Measurements from ENCODE around the gene PPM1B. TPM values are rescaled to one million over a fixed set of nuclear protein-coding genes. Genes with fewer than 3 reads are reported as not detected.

The PPM1B gene
- total and polyA plus RNA-seq, 7 experiments from 2014 or later, result 46.0 to 89.5 (median 74.7) TPM

DNA sequence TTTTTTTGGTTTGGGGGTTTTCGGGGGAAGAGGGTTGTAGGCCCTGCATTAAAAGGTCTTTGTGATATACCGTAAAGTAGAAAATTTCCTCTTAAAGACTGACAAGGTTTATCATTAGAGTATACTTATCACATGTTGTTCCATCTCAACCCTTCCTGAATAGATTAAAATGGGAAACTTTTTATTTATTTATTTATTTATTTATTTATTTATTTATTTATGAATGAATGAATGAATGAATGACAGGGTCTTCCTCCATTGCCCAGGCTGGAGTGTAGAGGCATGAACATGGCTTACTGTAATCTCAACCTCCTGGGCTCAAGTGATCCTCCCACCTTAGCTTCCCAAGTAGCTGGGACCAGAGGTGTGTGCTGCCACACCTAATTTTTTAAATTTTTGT lies 58.1 kb downstream of the PPM1B start:
- H3K36me3 ChIP-seq (ENCODE audit: control insufficient read depth in 2 of 3, insufficient read depth in 3 of 3, low read length in 3 of 3), result peaks cover 0 to 8% (median 3%) of the 10 kb centered on the region in 3 experiments
- no peaks in the 10 kb centered on the region for H3K9me3 ChIP-seq (ENCODE audit: control insufficient read depth in 2 of 3, low read length in 3 of 3)
- H3K4me3 Mint-ChIP-seq, result no peak overlapping the region
- no peak overlapping the region for H3K27ac ChIP-seq (ENCODE audit: low read depth, low read length)
- H3K4me3 ChIP-seq (ENCODE audit: low read length), result no peak overlapping the region
- no peak for DNase-seq
- no peaks in the 10 kb centered on the region for H3K27me3 ChIP-seq (ENCODE audit: control insufficient read depth in 2 of 2, insufficient read depth in 2 of 2, low read length in 2 of 2)
- peaks cover 0 to 25% (median 9%) of the 10 kb centered on the region in 5 donors for H3K36me3 Mint-ChIP-seq
- H3K4me1 ChIP-seq (ENCODE audit: control insufficient read depth in 2 of 2, insufficient read depth in 2 of 2, low read length in 2 of 2), result no peaks in the 10 kb centered on the region
- H3K9me3 Mint-ChIP-seq, result no peaks in the 10 kb centered on the region
- no peaks in the 10 kb centered on the region for H3K27me3 Mint-ChIP-seq
- no peak overlapping the region for H3K27ac Mint-ChIP-seq
- intact Hi-C loops (cut with micrococcal nuclease), result no loop called here
- no peak for ATAC-seq
- H3K4me1 Mint-ChIP-seq, result peaks cover 0 to 28% (median 14%) of the 10 kb centered on the region in 7 donors
- POLR2A ChIA-PET, result interaction anchor here (0.7 kb wide), 1 partner anchor 43 kb away, joined by 5 read pairs; no protein-coding TSS in a partner anchor
- CTCF ChIA-PET, result no interaction called here

DNA sequence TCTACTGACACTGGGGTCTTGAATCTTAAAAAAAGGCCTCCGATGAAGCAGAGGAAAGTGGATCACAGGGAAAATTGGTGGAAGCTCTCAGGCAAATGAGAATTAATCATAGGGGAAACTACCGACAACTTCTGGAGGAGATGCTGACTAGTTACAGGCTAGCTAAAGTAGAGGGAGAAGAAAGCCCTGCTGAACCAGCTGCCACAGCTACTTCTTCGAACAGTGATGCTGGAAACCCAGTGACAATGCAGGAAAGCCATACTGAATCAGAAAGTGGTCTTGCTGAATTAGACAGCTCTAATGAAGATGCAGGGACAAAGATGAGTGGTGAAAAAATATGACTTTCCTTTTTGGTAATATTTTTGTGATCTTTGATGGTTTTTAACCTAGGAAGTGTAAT lies 61.7 kb downstream of the PPM1B start:
- intact Hi-C loops (cut with micrococcal nuclease), result no loop called here
- no peak for DNase-seq
- ATAC-seq, result no peak
- Mint-ChIP-seq H3K9me3 (no peaks in the 10 kb centered on the region), H3K4me3 (no peak overlapping the region), H3K27me3 (no peaks in the 10 kb centered on the region), H3K36me3 (peaks cover 0 to 19% (median 4%) of the 10 kb centered on the region in 5 donors), H3K27ac (peak overlapping the region in 7 of 9 donors; percentile 14 to 84 (median 69)), H3K4me1 (peaks cover 0 to 29% (median 18%) of the 10 kb centered on the region in 7 donors)
- Histone ChIP-seq H3K4me1 (ENCODE audit: control insufficient read depth in 2 of 2, insufficient read depth in 2 of 2, low read length in 2 of 2) (no peaks in the 10 kb centered on the region), H3K36me3 (ENCODE audit: control insufficient read depth in 2 of 3, insufficient read depth in 3 of 3, low read length in 3 of 3) (peaks cover 0 to 6% (median 5%) of the 10 kb centered on the region in 3 experiments), H3K4me3 (ENCODE audit: low read length) (no peak overlapping the region), H3K27me3 (ENCODE audit: control insufficient read depth in 2 of 2, insufficient read depth in 2 of 2, low read length in 2 of 2) (no peaks in the 10 kb centered on the region), H3K9me3 (ENCODE audit: control insufficient read depth in 2 of 3, low read length in 3 of 3) (no peaks in the 10 kb centered on the region), H3K27ac (ENCODE audit: low read depth, low read length) (no peak overlapping the region)
- ChIA-PET POLR2A (interaction anchor here (1.0 kb wide), 1 partner anchor 10 kb away, joined by 3 read pairs; no protein-coding TSS in a partner anchor), CTCF (no interaction called here)

DNA sequence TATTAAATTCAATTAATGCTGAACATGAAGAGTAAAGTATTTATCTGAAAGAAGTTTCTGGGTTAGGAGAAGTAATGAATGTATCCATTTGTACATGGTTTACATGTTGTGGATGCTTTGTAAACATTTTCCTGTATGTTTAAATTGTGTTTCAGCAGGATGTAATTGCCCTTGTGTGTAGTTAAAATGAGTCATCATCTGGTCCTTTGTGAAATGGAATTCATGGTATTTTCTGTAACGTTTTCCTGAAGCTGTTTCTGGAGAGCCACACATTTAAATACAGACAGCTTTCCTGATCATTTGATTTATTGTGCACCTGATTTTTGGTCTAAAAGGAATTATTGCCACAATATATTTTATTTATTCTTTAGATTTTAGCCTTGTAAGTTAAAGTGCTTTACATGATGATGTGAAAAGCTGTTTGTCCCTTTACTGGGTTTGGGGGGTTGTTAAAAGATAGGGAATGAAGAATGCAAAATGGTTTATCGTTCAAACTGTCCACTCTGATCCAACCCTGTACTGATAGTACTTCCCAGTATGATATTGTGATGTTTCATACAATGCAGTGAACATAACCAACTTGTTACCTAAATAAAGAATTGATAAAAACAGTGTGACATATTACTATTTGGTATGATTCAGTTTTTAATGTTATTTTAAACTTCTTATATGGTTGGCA lies 64.9 kb downstream of the PPM1B start:
- intact Hi-C loops (cut with micrococcal nuclease), result no loop called here
- CTCF ChIA-PET, result interaction anchor here (1.1 kb wide), 1 partner anchor 10 kb away, joined by 4 read pairs; no protein-coding TSS in a partner anchor
- POLR2A ChIA-PET, result no interaction called here
- Histone ChIP-seq H3K36me3 (ENCODE audit: control insufficient read depth in 2 of 3, insufficient read depth in 3 of 3, low read length in 3 of 3) (peaks cover 0 to 6% (median 5%) of the 10 kb centered on the region in 3 experiments), H3K27ac (ENCODE audit: low read depth, low read length) (no peak overlapping the region), H3K4me1 (ENCODE audit: control insufficient read depth in 2 of 2, insufficient read depth in 2 of 2, low read length in 2 of 2) (peaks cover 16 to 17% of the 10 kb centered on the region in 2 donors), H3K9me3 (ENCODE audit: control insufficient read depth in 2 of 3, low read length in 3 of 3) (no peaks in the 10 kb centered on the region), H3K27me3 (ENCODE audit: control insufficient read depth in 2 of 2, insufficient read depth in 2 of 2, low read length in 2 of 2) (no peaks in the 10 kb centered on the region), H3K4me3 (ENCODE audit: low read length) (no peak overlapping the region)
- Mint-ChIP-seq H3K9me3 (no peaks in the 10 kb centered on the region), H3K4me1 (peaks cover 6 to 46% (median 36%) of the 10 kb centered on the region in 7 donors), H3K27ac (peak overlapping the region in 4 of 9 donors; percentile 25 to 71 (median 48)), H3K27me3 (no peaks in the 10 kb centered on the region), H3K4me3 (no peak overlapping the region), H3K36me3 (peaks cover 0 to 11% (median 3%) of the 10 kb centered on the region in 5 donors)
- ATAC-seq (no peak), DNase-seq (no peak)

DNA sequence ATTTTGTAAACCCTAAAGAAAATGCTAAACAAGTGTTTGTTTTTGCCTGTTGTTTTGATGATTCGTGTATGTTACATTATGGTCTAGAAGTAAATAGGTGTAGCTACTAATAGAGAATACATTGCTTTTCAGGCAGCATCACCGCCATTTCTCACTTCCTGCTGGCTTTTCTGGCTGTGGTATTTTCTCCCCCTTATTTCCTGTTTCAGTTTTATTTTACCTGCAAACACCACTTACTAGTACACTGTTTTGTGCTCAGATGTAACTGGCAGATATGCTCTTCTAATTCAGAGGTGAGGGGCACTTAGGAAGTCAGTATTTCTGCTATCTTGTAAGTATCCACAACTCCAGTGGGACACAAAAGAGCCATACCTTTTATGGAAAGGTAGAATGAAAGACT lies 68.5 kb downstream of the PPM1B start:
- Mint-ChIP-seq H3K27me3 (no peaks in the 10 kb centered on the region), H3K36me3 (peaks cover 0 to 7% (median 1%) of the 10 kb centered on the region in 5 donors), H3K9me3 (no peaks in the 10 kb centered on the region), H3K27ac (peak overlapping the region; percentile 60 to 93 (median 83)), H3K4me3 (peak overlapping the region; percentile 44 to 85 (median 74)), H3K4me1 (peaks cover 9 to 51% (median 29%) of the 10 kb centered on the region in 7 donors)
- H3K4me1 ChIP-seq (ENCODE audit: control insufficient read depth in 2 of 2, insufficient read depth in 2 of 2, low read length in 2 of 2), result peaks cover 16 to 17% of the 10 kb centered on the region in 2 donors
- intact Hi-C loops (cut with micrococcal nuclease), result loop anchor here (1.0 to 5.0 kb wide), 6 partner anchors 60 to 240 kb away; partner anchors contain the start of genes CAMKMT (in 2 of the 2), PPM1B (in 2 of the 2), PREPL (in 2 of the 2) and LRPPRC (in 1 of the 2)
- peak in 7 of 9 donors; percentile 33 to 67 (median 64) for DNase-seq
- H3K27me3 ChIP-seq (ENCODE audit: control insufficient read depth in 2 of 2, insufficient read depth in 2 of 2, low read length in 2 of 2), result no peaks in the 10 kb centered on the region
- H3K4me3 ChIP-seq (ENCODE audit: low read length), result peak overlapping the region; percentile 34
- H3K27ac ChIP-seq (ENCODE audit: low read depth, low read length), result peak overlapping the region; percentile 69
- POLR2A ChIA-PET, result interaction anchor here (0.7 to 2.4 kb wide), 3 partner anchors 117 to 124 kb away, joined by 3 to 8 read pairs (median 5); partner anchors contain the start of genes CAMKMT and PREPL
- CTCF ChIA-PET, result interaction anchor here (0.6 to 1.0 kb wide), 4 partner anchors 9 to 391 kb away, joined by 3 to 5 read pairs (median 3); no protein-coding TSS in a partner anchor
- ATAC-seq, result peak; percentile 87
- H3K36me3 ChIP-seq (ENCODE audit: control insufficient read depth in 2 of 3, insufficient read depth in 3 of 3, low read length in 3 of 3), result peaks cover 0 to 3% (median 3%) of the 10 kb centered on the region in 3 experiments
- H3K9me3 ChIP-seq (ENCODE audit: control insufficient read depth in 2 of 3, low read length in 3 of 3), result no peaks in the 10 kb centered on the region

DNA sequence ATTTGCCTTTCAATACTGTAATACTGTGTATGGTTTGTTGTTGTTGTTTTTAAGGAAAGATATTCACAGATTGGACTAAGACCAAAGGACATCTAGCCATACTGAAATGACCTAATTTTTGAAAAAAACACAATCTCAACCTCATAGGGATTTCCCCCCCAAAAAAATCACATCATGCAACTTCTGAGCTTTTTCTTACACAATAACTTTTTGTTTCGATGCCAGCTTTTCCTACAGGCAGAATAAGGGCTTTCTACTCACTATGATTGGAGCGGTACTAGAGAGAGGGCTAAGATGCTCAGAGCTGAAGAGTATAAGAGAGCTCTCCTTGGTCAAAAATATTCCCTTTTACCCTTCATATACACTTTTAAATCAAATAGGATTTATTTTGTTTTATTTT lies 74.2 kb downstream of the PPM1B start:
- no peaks in the 10 kb centered on the region for H3K9me3 Mint-ChIP-seq
- intact Hi-C loops (cut with micrococcal nuclease), result no loop called here
- H3K27me3 ChIP-seq (ENCODE audit: control insufficient read depth in 2 of 2, insufficient read depth in 2 of 2, low read length in 2 of 2), result no peaks in the 10 kb centered on the region
- H3K4me1 ChIP-seq (ENCODE audit: control insufficient read depth in 2 of 2, insufficient read depth in 2 of 2, low read length in 2 of 2), result peaks cover 7 to 10% of the 10 kb centered on the region in 2 donors
- no peak overlapping the region for H3K4me3 Mint-ChIP-seq
- H3K27ac Mint-ChIP-seq, result peak overlapping the region in 3 of 9 donors; percentile 3 to 86 (median 40)
- H3K27ac ChIP-seq (ENCODE audit: low read depth, low read length), result no peak overlapping the region
- no peak for ATAC-seq
- peaks cover 8 to 52% (median 38%) of the 10 kb centered on the region in 7 donors for H3K4me1 Mint-ChIP-seq
- H3K36me3 ChIP-seq (ENCODE audit: control insufficient read depth in 2 of 3, insufficient read depth in 3 of 3, low read length in 3 of 3), result no peaks in the 10 kb centered on the region
- H3K36me3 Mint-ChIP-seq, result no peaks in the 10 kb centered on the region
- H3K4me3 ChIP-seq (ENCODE audit: low read length), result no peak overlapping the region
- POLR2A ChIA-PET, result interaction anchor here (1.2 to 1.3 kb wide), 2 partner anchors 74 to 119 kb away, joined by 5 to 7 read pairs; partner anchors contain the start of genes CAMKMT, PPM1B and PREPL
- H3K9me3 ChIP-seq (ENCODE audit: control insufficient read depth in 2 of 3, low read length in 3 of 3), result no peaks in the 10 kb centered on the region
- CTCF ChIA-PET, result interaction anchor here (1.1 to 2.2 kb wide), 5 partner anchors 30 to 158 kb away, joined by 3 to 10 read pairs (median 3); partner anchors contain the start of genes CAMKMT and PREPL
- peaks cover 0 to 7% (median 0%) of the 10 kb centered on the region in 5 donors for H3K27me3 Mint-ChIP-seq
- DNase-seq, result no peak

DNA sequence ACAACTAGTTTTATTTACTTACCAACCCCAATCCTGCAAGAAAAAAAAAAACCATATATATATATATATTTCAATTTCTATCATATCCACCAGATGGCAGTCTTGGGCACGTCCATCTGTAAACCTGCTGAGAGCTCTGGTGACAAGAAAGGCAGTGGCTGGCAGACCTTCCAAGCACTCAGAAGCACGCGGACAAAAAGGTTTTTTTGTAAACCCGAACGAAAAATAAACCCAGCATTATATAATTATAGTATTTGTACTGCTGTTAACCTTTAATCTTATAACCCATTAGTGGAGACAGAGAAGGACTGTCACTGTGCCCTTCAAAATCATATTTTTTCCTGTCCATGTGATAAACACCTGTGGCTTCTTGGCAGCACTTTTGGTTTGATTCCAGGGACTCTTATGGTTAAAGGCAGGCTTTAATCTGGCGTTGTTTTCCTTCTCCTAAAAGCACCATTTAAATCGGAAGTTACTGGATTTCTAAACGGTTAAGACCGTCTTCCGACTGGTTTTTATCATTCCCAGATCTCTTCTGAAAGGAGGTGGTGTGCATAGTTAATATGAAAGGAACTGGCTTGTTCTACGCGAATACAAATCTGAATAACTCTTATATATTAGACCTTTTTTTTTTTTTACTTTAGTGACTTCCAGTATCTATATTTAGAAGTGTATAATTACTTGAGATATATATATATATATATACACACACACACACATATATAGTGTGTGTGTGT lies 75.6 kb downstream of the PPM1B start:
- H3K27ac ChIP-seq (ENCODE audit: low read depth, low read length), result peak overlapping the region; percentile 64
- H3K4me1 Mint-ChIP-seq, result peaks cover 7 to 41% (median 33%) of the 10 kb centered on the region in 7 donors
- CTCF ChIA-PET, result interaction anchor here (0.6 to 2.2 kb wide), 11 partner anchors 11 to 146 kb away, joined by 3 to 10 read pairs (median 4); partner anchors contain the start of gene CAMKMT
- H3K36me3 Mint-ChIP-seq, result no peaks in the 10 kb centered on the region
- no peaks in the 10 kb centered on the region for H3K9me3 Mint-ChIP-seq
- peaks cover 0 to 7% (median 0%) of the 10 kb centered on the region in 5 donors for H3K27me3 Mint-ChIP-seq
- POLR2A ChIA-PET, result interaction anchor here (0.6 to 0.8 kb wide), 2 partner anchors 45 to 88 kb away, joined by 3 to 7 read pairs; no protein-coding TSS in a partner anchor
- H3K9me3 ChIP-seq (ENCODE audit: control insufficient read depth in 2 of 3, low read length in 3 of 3), result no peaks in the 10 kb centered on the region
- ATAC-seq (peak; percentile 96), DNase-seq (peak; percentile 12 to 75 (median 64))
- peak overlapping the region in 8 of 9 donors; percentile 39 to 89 (median 74) for H3K27ac Mint-ChIP-seq
- intact Hi-C loops (cut with micrococcal nuclease), result loop anchor here (1.0 to 2.0 kb wide), 10 partner anchors 8 to 711 kb away; partner anchors contain the start of gene PPM1B (in 2 of the 2)
- H3K4me3 Mint-ChIP-seq, result peak overlapping the region; percentile 71 to 95 (median 87)
- H3K4me1 ChIP-seq (ENCODE audit: control insufficient read depth in 2 of 2, insufficient read depth in 2 of 2, low read length in 2 of 2), result peaks cover 6 to 9% of the 10 kb centered on the region in 2 donors
- H3K4me3 ChIP-seq (ENCODE audit: low read length), result peak overlapping the region; percentile 55
- no peaks in the 10 kb centered on the region for H3K36me3 ChIP-seq (ENCODE audit: control insufficient read depth in 2 of 3, insufficient read depth in 3 of 3, low read length in 3 of 3)
- H3K27me3 ChIP-seq (ENCODE audit: control insufficient read depth in 2 of 2, insufficient read depth in 2 of 2, low read length in 2 of 2), result no peaks in the 10 kb centered on the region
